BE2C (cell line): ENCODE measurements around the gene TCERG1.

Source experiments
- DNase-seq: peaks from one replicate; pipeline ENCODE4 v3.0.0-alpha.2; 2020
- H3K27me3 ChIP-seq: fragments of 250-450 bp; sonication (Bioruptor Pico); 2 replicates; pipeline ENCODE4 v1.5.1; 2020; ENCODE audit warnings: mild to moderate bottlenecking
- H3K36me3 ChIP-seq: fragments of 250-450 bp; sonication (Bioruptor Pico); 2 replicates; pipeline ENCODE4 v1.5.1; 2020; ENCODE audit warnings: mild to moderate bottlenecking
- H3K4me1 ChIP-seq: fragments of 250-450 bp; sonication (Bioruptor Pico); 2 replicates; pipeline ENCODE4 v1.5.1; 2020
- H3K4me3 ChIP-seq: 2 replicates; pipeline ENCODE4 v1.5.1; 2011; ENCODE audit warnings: low read depth, low read length
- H3K9me3 ChIP-seq: fragments of 250-450 bp; sonication (Bioruptor Pico); 2 replicates; pipeline ENCODE4 v1.5.1; 2020
- TF ChIP-seq, protein P1 (sequence below): IDR thresholded peaks from 2 replicates; pipeline ENCODE4 v1.5.1; 2012; ENCODE audit warnings: mild to moderate bottlenecking, low read depth, low read length

Gene TCERG1

GRCh38 chr5:146409054-146409671, 38.0 kb upstream of the TCERG1 start:
- H3K4me1 ChIP-seq, result no peaks in the 10 kb centered on the region
- H3K27me3 ChIP-seq, result no peaks in the 10 kb centered on the region; the same call in 1 of the 2 replicates
- no peak for DNase-seq
- H3K36me3 ChIP-seq, result no peaks in the 10 kb centered on the region
- H3K4me3 ChIP-seq, result no peak overlapping the region
- TF ChIP-seq, protein P1, sequence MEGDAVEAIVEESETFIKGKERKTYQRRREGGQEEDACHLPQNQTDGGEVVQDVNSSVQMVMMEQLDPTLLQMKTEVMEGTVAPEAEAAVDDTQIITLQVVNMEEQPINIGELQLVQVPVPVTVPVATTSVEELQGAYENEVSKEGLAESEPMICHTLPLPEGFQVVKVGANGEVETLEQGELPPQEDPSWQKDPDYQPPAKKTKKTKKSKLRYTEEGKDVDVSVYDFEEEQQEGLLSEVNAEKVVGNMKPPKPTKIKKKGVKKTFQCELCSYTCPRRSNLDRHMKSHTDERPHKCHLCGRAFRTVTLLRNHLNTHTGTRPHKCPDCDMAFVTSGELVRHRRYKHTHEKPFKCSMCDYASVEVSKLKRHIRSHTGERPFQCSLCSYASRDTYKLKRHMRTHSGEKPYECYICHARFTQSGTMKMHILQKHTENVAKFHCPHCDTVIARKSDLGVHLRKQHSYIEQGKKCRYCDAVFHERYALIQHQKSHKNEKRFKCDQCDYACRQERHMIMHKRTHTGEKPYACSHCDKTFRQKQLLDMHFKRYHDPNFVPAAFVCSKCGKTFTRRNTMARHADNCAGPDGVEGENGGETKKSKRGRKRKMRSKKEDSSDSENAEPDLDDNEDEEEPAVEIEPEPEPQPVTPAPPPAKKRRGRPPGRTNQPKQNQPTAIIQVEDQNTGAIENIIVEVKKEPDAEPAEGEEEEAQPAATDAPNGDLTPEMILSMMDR, result no peak
- H3K9me3 ChIP-seq, result no peaks in the 10 kb centered on the region

DNA sequence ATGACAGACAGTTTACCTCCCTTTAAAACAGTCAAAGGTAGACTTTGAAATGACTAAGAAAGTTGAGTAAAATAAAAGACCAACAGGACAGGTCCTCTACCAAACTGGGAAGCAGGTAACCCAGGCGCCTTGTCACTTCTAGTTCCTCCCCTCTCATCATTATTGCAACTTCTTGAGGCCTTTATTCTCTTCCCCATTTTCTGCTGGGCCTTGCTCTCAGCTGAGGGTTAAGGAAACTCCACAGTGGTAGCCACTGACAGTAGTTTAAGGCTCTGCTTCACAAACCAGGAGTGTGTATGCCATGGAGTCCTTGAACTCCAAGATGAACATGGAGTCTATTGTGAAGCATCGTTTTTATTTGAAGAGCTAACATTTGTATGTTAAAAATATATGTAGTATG, 36.9 kb upstream of the TCERG1 start:
- Histone ChIP-seq H3K9me3 (no peaks in the 10 kb centered on the region), H3K36me3 (no peaks in the 10 kb centered on the region), H3K27me3 (no peaks in the 10 kb centered on the region; the same call in 1 of the 2 replicates), H3K4me1 (no peaks in the 10 kb centered on the region), H3K4me3 (no peak overlapping the region)
- no peak for DNase-seq
- TF ChIP-seq, protein P1, result no peak

DNA sequence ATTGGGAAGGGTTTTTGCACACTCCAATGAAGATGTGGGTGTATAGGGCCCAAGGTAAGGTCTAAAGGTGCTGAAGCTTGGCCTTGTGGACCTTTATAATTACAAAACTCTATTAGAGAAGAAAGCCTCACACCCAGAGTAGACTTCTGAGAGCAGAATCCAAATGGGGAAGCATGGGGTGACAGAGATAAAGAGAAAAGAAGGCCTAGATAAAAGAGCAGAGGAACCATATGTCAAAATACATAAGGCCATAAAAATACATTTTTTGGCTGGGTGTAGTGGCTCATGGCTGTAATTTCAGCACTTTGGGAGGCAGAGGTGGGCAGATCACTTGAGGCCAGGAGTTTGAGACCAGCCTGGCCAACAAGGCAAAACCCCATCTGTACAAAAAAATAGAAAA, 27.4 kb upstream of the TCERG1 start:
- Histone ChIP-seq H3K27me3 (peaks cover 12% of the 10 kb centered on the region), H3K4me3 (no peak overlapping the region), H3K4me1 (no peaks in the 10 kb centered on the region), H3K9me3 (no peaks in the 10 kb centered on the region), H3K36me3 (no peaks in the 10 kb centered on the region)
- DNase-seq, result no peak
- TF ChIP-seq, protein P1, result no peak

GRCh38 chr5:146425023-146425422, 22.1 kb upstream of the TCERG1 start:
- Histone ChIP-seq H3K27me3 (peaks cover 19% of the 10 kb centered on the region), H3K9me3 (no peaks in the 10 kb centered on the region), H3K4me3 (no peak overlapping the region), H3K4me1 (no peaks in the 10 kb centered on the region), H3K36me3 (no peaks in the 10 kb centered on the region)
- DNase-seq, result no peak
- TF ChIP-seq, protein P1, result no peak

DNA sequence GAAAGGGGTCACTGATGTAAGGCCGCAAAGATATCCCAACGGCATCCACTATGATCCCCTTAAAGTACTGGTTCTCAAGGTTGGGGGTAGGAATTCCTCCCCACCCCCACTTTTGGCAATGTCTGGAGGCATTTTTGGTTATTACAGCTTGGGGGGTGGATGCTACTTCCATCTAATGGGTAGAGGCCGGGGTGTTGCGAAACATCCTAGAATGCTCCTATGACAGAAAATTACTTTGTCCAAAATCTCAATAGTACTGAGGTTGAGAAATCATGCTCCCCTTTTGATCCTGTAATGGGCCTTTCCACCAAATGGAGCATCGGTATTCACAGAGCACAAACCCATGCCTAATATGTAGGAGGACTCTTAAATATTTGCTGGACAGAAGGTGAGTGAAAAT, 20.8 kb upstream of the TCERG1 start:
- Histone ChIP-seq H3K36me3 (no peaks in the 10 kb centered on the region), H3K4me1 (no peaks in the 10 kb centered on the region), H3K27me3 (peaks cover 27% of the 10 kb centered on the region), H3K9me3 (no peaks in the 10 kb centered on the region), H3K4me3 (no peak overlapping the region)
- DNase-seq, result no peak
- TF ChIP-seq, protein P1, result no peak

GRCh38 chr5:146426853-146427618, 20.1 kb upstream of the TCERG1 start:
- no peak overlapping the region for H3K4me3 ChIP-seq
- H3K36me3 ChIP-seq, result no peaks in the 10 kb centered on the region
- DNase-seq, result no peak
- H3K4me1 ChIP-seq, result no peaks in the 10 kb centered on the region
- H3K9me3 ChIP-seq, result no peaks in the 10 kb centered on the region
- TF ChIP-seq, protein P1, result peak; percentile 71
- H3K27me3 ChIP-seq, result peaks cover 34% of the 10 kb centered on the region
